SJSA1 (cell line): ENCODE measurements around the gene CFAP99. TPM values are rescaled to one million over a fixed set of nuclear protein-coding genes. Genes with fewer than 3 reads are reported as not detected.

ENCODE experiments used
- DNase-seq, 2 experiments: peaks; one replicate each; pipeline ENCODE4 v3.0.0-alpha.2; 2015 to 2020; ENCODE audit warnings: low spot score in 2 of 2, low read depth in 1 of 2
- H3K27ac ChIP-seq: fragments of 250-450 bp; sonication (Bioruptor Pico); 2 replicates; pipeline ENCODE4 v1.5.1; 2020; ENCODE audit warnings: mild to moderate bottlenecking, moderate library complexity
- H3K27me3 ChIP-seq: fragments of 250-450 bp; sonication (Bioruptor Pico); replicated peaks from 2 replicates; pipeline ENCODE4 v1.5.1; 2020; ENCODE audit warnings: mild to moderate bottlenecking, moderate library complexity
- H3K36me3 ChIP-seq: fragments of 250-450 bp; sonication (Bioruptor Pico); 2 replicates; pipeline ENCODE4 v1.5.1; 2020; ENCODE audit warnings: mild to moderate bottlenecking
- H3K4me1 ChIP-seq: fragments of 250-450 bp; sonication (Bioruptor Pico); replicated peaks from 2 replicates; pipeline ENCODE4 v1.6.1; 2021; ENCODE audit warnings: mild to moderate bottlenecking
- H3K4me3 ChIP-seq: fragments of 250-450 bp; sonication (Bioruptor Pico); 2 replicates; pipeline ENCODE4 v1.5.1; 2020; ENCODE audit warnings: mild to moderate bottlenecking
- H3K9me3 ChIP-seq: fragments of 250-450 bp; sonication (Bioruptor Pico); replicated peaks from 2 replicates; pipeline ENCODE4 v1.5.1; 2020; ENCODE audit warnings: mild to moderate bottlenecking
- total RNA-seq: library from RNA; depleted of rRNA; stranded (reverse); fragments of >200 nt; shearing (Covaris generic); gene quantifications from 2 replicates; pipeline ENCODE4 v1.2.3, GENCODE V29; 2014

CFAP99 gene
- total RNA-seq, 1 experiment from 2014 or later, result not detected

DNA sequence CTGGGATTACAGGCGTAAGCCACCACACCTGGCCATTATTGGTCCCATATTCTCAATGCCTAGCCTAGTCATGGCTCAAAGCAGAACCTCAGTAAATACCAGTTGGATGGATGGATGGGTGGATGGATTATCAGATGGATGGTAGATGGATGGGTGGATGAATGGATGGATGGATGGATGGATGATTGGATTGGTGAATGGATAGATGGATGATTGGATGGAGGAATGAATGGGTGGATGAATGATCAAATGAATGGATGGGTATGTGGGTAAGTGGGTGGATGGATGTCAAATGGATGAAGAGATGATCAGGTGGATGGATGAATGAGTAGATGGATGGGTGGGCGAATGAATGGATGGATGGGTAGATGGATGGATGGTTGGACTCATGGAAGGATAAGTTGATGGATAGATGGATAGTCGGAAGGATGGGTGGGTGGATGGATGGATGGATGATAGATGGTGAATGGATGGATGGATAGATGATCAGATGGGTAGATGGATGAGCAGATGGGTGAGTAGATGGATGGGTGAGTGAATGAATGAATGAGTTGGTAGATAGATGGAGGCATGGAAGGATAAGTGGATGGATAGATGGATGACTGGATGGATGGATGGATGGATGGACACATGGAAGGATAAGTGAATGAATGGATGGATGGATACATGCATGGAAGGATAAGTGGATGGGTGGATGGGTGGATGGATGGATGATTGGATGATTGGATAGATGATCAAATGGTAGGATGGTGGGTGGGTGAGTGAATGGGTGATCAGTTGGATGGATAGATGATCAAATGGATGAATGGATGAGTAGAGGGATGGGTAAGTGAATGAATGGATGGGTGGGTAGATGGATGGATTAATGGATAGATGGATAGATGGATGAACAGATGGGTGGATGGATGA, 28.2 kb downstream of the CFAP99 start:
- DNase-seq, result no peak

DNA sequence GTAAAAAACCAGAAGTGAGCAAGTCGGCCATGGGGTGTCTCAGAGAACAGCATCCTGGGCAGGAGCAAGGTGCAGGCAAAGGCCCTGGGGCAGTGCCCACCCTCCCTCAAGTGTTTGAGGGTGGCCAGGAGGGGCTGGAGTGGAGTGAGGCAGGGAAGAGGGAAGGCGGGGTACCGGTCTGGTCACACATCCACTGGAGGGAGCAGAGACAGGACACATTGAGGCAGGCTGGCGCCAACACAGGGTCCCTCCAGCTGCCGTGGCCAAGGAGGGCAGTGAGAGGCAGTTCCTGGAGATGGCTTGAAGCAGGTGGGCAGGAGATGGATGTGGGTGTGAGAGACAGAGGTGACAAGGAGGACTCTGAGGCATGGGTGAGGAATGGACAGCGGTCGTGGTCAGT, 29.8 kb downstream of the CFAP99 start:
- no peak overlapping the region for H3K4me3 ChIP-seq
- DNase-seq, result no peak
- H3K27me3 ChIP-seq, result no peaks in the 10 kb centered on the region
- H3K27ac ChIP-seq, result no peak overlapping the region
- H3K4me1 ChIP-seq, result no peaks in the 10 kb centered on the region
- H3K9me3 ChIP-seq, result no peaks in the 10 kb centered on the region
- H3K36me3 ChIP-seq, result no peaks in the 10 kb centered on the region

More for the DNA sequence above, 28.2 kb downstream of the CFAP99 start:
- Histone ChIP-seq H3K4me1 (no peaks in the 10 kb centered on the region), H3K4me3 (no peak overlapping the region), H3K36me3 (no peaks in the 10 kb centered on the region), H3K27me3 (no peaks in the 10 kb centered on the region), H3K27ac (no peak overlapping the region), H3K9me3 (no peaks in the 10 kb centered on the region)

DNA sequence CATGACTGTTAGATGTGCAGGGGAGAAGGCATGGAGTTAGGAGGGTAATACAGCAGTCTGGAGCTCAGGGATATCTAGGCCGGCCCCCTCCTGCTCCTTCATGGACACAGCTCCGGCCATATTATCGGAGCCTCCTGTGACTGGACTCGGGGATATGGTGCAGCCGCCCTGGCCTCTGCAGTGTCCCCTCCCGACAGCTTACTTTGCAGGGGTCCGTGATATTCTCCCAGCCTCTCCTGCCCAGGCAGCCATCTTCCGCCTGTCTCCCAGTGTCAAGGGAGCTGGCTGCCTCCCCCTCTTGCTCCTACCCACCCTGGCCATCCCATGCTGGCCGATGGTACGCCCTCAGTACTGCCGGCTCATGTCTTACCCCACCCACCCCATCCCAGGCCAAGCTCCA, 30.3 kb downstream of the CFAP99 start:
- Histone ChIP-seq H3K27me3 (no peaks in the 10 kb centered on the region), H3K27ac (no peak overlapping the region), H3K4me3 (no peak overlapping the region), H3K36me3 (no peaks in the 10 kb centered on the region), H3K9me3 (no peaks in the 10 kb centered on the region), H3K4me1 (no peaks in the 10 kb centered on the region)
- DNase-seq, result no peak

DNA sequence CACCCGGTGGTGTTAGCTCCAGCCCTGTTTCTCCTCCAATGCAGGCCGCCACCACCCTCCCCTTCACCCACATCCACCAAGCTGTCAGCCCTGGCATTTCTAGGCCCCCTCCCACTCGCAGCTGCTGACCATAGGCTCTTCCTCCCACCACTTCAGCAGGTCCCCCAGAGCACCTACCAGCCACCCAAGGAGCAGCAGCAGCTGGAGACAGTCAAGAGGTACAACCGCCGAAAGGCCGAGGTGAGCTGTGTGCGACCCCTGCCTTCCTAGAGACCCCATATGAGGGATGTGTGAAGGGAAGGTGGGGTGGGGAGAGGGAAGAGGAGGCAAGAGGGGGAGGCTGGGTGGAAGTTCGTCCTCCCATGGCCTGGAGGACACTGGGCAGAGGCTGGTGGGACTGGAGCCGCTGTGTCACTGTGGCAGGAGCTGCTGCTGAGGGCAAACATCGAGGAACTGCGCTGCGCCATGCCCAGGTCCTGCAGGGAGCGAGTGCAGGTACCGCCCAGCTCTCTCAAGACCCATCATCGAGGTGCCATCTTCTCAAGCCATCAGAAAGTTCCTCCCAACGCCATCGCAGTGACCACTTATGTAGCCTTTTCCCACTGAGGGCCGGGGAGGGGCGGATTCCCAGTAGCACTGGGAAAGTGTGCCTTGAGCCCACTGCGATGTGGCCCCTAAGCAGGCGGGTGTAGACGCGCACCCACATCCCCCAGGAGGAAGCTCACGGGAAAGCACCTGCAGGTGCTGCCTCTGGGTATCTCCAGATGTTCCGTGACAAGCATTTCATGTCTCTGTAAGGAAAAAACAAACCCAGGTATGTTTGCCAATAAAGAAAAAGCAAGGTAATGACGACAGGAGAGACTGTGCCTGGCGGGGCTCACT, 31.0 kb downstream of the CFAP99 start:
- no peaks in the 10 kb centered on the region for H3K9me3 ChIP-seq
- H3K36me3 ChIP-seq, result no peaks in the 10 kb centered on the region
- no peaks in the 10 kb centered on the region for H3K27me3 ChIP-seq
- H3K4me3 ChIP-seq, result no peak overlapping the region
- H3K4me1 ChIP-seq, result no peaks in the 10 kb centered on the region
- no peak for DNase-seq
- H3K27ac ChIP-seq, result no peak overlapping the region

DNA sequence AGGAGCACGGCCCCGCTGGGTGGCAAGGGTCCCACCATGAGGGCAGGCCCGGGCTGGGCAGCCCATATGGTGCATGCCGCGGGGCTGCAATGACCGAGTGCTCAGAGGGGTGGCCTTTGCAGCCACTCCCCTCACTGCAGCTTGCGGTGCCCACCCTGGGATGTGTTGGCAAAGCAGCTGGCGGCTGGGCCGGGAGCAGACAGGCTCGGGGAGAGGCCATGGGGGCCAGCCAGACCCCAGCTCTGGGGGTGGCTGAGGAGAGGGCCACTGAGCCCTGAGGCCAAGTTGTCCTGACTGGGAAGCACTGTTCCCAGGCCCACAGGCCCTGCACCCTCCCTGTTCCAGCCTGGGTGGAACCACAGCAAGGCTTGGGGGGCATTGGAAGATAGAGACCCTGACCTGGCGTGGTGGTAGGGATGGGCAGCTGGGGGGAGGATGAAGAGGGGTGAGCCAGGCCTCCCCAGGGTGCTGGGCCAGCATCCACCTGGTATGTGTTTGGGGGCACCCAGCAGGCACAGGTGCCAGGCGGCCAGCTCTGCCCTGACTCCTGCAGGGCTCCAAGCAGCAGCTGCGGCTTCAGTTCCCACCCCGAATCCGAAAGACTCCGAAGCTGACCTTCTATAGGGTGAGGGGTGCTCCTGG, 31.8 kb downstream of the CFAP99 start:
- Histone ChIP-seq H3K4me1 (no peaks in the 10 kb centered on the region), H3K27ac (no peak overlapping the region), H3K9me3 (no peaks in the 10 kb centered on the region), H3K4me3 (no peak overlapping the region), H3K27me3 (no peaks in the 10 kb centered on the region), H3K36me3 (no peaks in the 10 kb centered on the region)
- DNase-seq, result no peak

DNA sequence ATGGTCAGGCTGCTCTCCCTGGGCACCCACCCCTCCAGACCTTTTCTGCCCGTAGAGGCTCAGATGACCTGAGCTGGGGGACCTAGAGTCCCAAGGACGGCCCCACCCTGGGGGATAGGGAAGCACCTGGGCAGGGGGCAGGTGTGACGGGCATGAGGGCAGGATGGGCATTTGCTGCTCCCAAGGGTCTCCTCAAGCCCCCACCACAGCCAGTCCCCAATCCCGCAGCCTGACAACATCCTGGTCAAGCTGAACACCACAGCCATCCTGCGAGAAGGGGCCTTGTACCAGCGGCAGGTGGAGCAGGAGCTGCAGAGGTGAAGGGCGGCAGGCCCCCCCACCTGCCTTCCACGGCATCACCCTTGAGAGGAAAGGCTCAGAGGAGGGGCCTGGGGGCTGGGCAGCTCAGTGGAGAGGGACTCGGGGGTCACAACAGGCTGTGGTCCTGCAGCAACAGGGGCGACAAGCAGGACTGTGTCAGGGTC, 32.3 kb downstream of the CFAP99 start:
- Histone ChIP-seq H3K4me1 (no peaks in the 10 kb centered on the region), H3K36me3 (no peaks in the 10 kb centered on the region), H3K9me3 (no peaks in the 10 kb centered on the region), H3K27ac (no peak overlapping the region), H3K4me3 (no peak overlapping the region), H3K27me3 (no peaks in the 10 kb centered on the region)
- no peak for DNase-seq

DNA sequence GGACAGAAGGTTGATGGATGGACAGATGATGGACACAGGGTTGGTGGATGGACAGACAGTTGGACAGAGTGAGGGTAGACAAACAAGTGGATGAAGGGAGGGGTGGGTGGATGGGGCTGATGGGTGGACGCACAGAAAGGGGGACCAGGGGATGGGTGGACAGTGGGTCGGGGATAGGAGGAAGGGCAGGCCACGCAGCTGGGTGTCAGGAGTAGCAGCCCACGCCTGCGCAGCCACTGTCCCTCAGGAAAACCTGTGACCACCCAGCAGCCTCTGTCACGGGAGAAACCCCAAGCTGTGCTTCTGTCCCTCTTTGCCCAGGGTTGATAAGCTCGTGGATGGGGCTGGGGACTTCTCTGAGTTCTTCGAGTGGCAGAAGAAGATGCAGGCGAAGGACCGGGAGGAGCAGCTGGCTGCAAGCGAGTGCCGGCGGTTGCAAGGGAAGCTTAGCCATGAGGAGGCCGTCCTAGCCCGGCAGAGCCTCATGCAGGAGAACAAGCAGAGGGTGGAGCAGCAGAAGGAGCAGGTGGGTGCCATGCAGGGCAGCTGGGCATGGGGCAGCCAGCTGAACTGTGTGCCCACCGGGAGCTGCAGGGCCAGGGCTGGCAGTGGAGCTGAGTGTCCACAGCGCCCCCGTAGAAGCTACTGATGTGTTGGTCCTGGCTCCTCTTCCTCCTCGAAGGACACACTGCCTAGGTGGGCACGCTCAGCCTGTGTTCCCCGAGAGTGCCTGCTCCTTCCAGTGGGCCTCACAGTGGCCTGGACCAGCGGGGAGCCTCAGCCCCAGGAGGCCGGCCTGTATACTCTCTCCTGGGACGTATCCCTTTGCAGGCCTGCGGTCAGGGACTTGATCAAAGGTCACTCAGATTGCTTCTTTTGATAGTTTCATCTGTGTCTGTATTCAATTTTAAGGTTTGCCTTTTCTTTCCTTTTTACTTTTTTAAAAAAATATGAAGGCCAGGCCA, 33.3 kb downstream of the CFAP99 start:
- Histone ChIP-seq H3K27me3 (no peaks in the 10 kb centered on the region), H3K9me3 (no peaks in the 10 kb centered on the region), H3K36me3 (no peaks in the 10 kb centered on the region), H3K4me3 (no peak overlapping the region), H3K4me1 (no peaks in the 10 kb centered on the region), H3K27ac (no peak overlapping the region)
- no peak for DNase-seq

DNA sequence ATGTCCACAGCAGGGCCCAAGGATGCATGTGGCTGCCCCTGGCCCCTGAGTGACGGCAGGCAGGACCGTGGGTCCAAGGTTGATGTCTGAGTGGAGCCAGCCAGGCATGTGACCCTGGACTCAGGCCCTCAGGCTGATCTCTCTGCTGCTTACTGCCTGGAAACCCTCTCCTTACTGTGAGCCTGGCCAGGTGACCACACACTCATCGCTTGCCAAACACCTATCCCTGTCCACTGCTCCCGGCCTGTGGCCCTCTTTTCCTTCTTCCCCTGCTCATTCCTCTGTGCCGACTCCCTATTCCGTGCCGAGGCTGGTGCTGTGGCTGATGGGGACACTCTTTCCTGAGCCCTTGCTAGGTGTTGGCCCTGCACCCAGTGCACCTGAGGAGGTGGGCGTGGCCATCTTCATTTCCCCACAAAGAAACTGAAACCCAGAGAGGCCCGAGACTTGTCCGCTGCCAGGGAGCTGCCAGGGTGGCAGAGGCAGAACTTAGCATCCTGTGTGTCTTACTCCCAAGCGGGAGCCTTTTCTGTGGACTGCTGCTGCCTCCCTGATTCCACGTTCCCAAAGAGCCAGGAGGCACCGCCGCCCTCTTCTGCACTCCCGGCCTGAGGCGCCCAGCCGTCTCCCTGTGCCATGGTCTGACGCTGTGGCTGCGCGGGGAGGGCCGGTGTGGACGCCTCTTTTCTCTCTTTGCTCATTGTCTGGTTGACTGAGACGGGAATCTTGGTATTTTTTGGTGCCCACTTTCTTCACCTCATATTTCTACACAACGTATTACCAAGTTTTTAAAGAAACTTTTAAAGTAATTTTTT, 38.9 kb downstream of the CFAP99 start:
- no peak overlapping the region for H3K4me3 ChIP-seq
- no peak overlapping the region for H3K27ac ChIP-seq
- DNase-seq, result no peak
- H3K36me3 ChIP-seq, result no peaks in the 10 kb centered on the region
- no peaks in the 10 kb centered on the region for H3K27me3 ChIP-seq
- no peaks in the 10 kb centered on the region for H3K9me3 ChIP-seq
- H3K4me1 ChIP-seq, result peaks cover 5% of the 10 kb centered on the region

DNA sequence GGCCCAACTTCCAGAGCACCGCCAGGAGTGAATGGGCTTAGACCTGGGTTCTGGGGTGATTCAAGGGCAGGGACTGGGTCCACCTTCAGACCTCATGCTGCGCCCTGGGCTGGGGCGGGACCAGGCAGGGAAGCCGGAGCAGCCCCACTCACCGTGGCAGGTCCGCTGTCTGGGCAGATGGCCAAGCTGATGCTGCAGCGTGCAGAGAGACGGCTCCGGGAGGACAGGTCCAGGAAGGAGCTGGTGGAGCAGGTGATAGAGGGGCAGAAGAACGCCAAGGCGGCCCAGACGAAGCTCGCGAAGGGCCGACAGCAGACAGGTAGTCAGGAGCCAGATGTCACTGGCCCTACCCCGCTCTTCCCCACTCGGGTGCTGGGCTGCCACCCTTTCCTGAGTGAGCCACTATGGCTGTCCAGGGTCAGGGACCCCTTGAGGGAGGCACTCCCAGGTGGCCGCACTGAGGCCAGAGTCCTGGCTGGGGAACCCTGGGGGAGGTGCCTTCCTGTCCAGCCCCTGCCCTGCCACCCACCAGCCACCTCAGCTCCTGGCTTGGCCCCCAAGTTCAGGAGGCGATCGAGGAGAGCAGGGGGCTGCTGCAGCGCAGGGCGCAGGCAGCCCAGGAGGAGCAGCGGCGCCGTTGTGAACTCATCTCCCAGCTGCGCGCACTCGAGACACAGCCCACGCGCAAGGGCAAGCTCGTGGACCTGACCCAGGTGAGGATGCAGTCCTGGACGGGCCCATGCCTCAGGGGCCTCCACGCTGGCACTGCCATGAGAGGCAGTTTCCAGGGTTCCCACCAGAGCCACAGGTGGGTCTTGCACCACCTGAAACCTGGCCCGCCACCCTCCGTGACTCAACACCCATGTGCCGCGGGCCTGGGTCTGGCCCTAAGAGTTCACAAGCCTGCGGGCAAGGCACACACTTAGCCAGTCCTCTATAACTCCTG, 40.1 kb downstream of the CFAP99 start:
- no peak for DNase-seq
- peaks cover 5% of the 10 kb centered on the region for H3K4me1 ChIP-seq
- no peak overlapping the region for H3K27ac ChIP-seq
- H3K9me3 ChIP-seq, result no peaks in the 10 kb centered on the region
- no peak overlapping the region for H3K4me3 ChIP-seq
- no peaks in the 10 kb centered on the region for H3K27me3 ChIP-seq
- no peaks in the 10 kb centered on the region for H3K36me3 ChIP-seq

DNA sequence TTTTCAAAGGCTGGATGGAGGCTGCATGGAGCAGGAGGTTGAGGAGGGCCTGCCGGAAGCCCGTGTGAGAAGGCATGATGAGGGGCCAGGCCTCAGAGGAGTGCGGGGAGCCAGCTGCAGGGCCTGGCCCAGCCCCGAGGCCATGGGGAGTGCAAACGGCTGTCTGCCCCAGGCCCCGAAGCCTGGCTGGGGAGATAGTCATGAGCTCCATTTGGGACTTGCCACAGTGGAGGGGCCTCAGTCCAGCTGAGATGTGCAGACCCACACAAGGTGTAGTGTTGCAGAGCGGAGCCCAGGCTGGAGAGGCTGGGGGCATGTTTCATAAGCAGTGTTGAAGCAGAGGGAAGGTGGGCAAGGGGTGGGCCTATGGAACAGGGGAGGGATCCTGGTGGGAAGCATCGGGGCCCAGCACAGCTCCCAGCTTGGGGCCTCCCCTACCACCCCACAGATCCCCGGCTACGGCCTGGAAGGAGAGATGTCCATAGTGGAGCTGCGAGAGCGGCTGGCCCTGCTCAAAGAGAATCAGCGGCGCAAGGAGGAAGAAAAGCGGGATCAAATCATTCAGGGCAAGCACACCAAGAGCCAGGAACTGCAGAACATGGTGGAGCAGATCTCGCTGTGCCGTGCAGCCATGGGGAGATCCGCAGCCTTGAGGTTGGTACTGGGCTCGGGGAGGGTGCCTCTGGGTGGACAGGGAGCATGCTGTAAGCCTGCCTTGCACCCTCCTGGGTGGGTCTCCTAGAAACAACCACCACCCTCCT, 41.0 kb downstream of the CFAP99 start:
- DNase-seq, result no peak
- Histone ChIP-seq H3K27ac (no peak overlapping the region), H3K27me3 (no peaks in the 10 kb centered on the region), H3K9me3 (no peaks in the 10 kb centered on the region), H3K4me3 (no peak overlapping the region), H3K36me3 (no peaks in the 10 kb centered on the region), H3K4me1 (peaks cover 5% of the 10 kb centered on the region)
